Measurements from ENCODE around the gene KCNJ6.

DNA sequence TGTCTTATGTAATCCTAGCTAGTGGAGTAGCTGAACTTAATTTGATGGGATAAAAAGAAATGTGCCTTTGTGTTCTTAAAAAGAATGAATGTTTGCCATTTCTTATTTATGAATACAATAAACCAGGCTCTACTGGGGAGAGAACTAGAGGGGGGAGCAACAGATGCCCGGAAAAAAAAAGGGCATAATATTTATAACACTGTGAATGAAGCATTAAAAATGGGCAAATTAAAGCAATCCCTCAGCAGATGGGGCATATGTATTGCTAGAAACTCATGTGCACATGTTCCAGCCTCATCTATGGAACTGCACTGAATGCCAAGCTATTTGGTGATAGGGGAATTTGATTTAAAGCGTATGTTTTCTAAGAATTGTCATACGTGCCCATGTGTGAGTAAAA, 42.3 kb upstream of the KCNJ6 start:
- no peak for TF ChIP-seq POLR2A (IDR thresholded peaks at IDR 0.05; ENCODE audit: extremely low read depth, insufficient read length)
- TF ChIP-seq CTCF (IDR thresholded peaks at IDR 0.05; ENCODE audit: low read depth, low read length), result no peak
- TF ChIP-seq, protein P1, sequence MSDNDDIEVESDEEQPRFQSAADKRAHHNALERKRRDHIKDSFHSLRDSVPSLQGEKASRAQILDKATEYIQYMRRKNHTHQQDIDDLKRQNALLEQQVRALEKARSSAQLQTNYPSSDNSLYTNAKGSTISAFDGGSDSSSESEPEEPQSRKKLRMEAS (IDR thresholded peaks at IDR 0.05; ENCODE audit: low read depth, low read length), result no peak
- TF ChIP-seq MYC (IDR thresholded peaks at IDR 0.05; ENCODE audit: low read depth, low read length), result no peak
